Measurements from ENCODE around the gene CBX8.

CBX8 gene

DNA sequence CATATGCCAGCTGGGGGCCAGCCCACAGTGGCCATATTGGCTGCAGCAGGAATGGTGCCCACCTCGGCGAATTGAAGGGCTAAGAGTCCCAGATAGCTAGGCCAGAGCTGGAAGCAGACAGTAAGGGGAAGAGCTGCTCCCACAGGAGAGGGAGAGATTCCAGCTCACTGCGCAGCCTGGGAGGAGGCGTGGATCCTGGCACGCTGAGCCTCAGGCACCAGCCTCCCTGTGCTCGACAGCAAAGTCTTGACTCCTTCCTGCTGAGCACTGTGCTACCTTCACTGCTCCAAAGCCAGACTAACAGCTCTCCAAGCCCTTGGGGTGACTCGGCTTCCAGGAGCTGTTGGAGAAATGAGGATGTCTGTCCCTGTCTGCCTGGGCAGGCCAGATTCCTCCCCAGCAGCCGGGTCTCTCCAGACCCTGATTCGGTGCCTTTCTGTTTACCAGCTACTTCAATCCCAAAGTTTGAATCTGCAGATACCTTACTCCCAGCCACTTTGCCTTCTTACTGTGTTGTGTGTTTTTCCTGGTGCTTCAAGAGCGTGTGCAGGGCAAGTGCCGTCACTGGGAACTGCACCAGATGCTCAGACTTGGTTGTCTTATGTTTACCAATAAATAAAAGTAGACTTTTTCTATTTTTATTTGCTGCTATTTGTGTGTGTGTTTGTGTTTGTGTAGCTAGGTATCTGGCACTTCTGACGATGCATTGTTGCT is 9.8 kb downstream of the CBX8 start:
- H3K9ac ChIP-seq (ENCODE audit: low read depth, low read length): no peak overlapping the region
- H3K4me3 ChIP-seq (ENCODE audit: low read length): no peak overlapping the region
- 85% methylated on average over 10 of the region's 12 CpGs for WGBS
- peaks cover 52% of the 10 kb centered on the region for H3K27me3 ChIP-seq (ENCODE audit: insufficient read depth, low read length)
- H3K9me3 ChIP-seq (ENCODE audit: insufficient read depth, low read depth, low read length): no peaks in the 10 kb centered on the region
- H3K27ac ChIP-seq (ENCODE audit: low read depth, low read length): no peak overlapping the region
- peaks cover 37% of the 10 kb centered on the region for H3K36me3 ChIP-seq (ENCODE audit: insufficient read depth, low read length)
- peaks cover 17% of the 10 kb centered on the region for H3K4me1 ChIP-seq (ENCODE audit: insufficient read depth, low read length)

DNA sequence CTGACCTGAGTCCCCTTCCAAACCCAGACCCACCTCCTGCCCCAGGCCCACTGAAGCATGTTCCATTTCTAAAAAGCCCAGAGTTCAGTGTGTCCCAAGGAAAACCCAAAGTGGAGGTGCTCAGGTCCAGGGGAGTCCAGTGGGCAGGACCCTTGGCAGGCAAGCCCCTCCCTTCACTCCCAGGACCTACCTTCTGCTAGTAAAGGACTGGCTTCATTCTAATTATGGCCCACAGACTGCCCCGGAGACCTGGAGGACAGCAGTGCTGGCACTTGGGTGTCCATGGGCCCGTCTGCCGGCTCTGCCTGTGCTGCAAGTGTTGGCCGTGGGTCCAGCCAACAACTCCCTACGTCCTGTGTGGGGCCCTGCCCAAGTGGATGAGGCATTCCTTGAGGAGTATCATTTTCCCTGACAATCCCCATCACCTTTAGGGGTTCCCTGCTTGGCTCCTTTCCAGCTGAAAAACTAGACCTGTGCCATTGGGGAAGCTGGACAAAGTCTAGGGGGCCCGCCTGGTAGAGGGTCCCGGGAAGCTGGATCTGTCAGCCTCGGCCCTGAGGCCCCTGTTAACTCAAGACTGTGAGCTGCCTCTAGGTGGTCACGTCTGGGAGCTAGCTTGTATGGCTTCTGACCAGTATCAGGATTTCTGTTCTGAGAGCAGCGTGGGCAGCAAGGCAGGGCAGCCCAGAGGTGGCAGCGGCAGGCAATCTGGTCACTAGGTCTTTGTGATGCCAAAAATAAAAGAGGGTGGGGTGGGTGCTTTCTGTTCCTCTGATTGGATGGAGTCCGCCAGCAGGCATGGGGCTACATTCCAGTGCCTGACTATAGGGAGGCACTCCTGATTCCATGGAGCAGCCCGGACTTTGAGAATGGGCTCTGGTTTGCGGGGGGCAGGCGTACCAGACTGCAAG is 10.7 kb downstream of the CBX8 start:
- no peaks in the 10 kb centered on the region for H3K9me3 ChIP-seq (ENCODE audit: insufficient read depth, low read depth, low read length)
- H3K27me3 ChIP-seq (ENCODE audit: insufficient read depth, low read length): peaks cover 42% of the 10 kb centered on the region
- H3K4me1 ChIP-seq (ENCODE audit: insufficient read depth, low read length): peaks cover 15% of the 10 kb centered on the region
- H3K27ac ChIP-seq (ENCODE audit: low read depth, low read length): no peak overlapping the region
- peaks cover 46% of the 10 kb centered on the region for H3K36me3 ChIP-seq (ENCODE audit: insufficient read depth, low read length)
- WGBS: 91% methylated on average over 15 of the region's 15 CpGs
- H3K4me3 ChIP-seq (ENCODE audit: low read length): no peak overlapping the region
- H3K9ac ChIP-seq (ENCODE audit: low read depth, low read length): no peak overlapping the region

DNA sequence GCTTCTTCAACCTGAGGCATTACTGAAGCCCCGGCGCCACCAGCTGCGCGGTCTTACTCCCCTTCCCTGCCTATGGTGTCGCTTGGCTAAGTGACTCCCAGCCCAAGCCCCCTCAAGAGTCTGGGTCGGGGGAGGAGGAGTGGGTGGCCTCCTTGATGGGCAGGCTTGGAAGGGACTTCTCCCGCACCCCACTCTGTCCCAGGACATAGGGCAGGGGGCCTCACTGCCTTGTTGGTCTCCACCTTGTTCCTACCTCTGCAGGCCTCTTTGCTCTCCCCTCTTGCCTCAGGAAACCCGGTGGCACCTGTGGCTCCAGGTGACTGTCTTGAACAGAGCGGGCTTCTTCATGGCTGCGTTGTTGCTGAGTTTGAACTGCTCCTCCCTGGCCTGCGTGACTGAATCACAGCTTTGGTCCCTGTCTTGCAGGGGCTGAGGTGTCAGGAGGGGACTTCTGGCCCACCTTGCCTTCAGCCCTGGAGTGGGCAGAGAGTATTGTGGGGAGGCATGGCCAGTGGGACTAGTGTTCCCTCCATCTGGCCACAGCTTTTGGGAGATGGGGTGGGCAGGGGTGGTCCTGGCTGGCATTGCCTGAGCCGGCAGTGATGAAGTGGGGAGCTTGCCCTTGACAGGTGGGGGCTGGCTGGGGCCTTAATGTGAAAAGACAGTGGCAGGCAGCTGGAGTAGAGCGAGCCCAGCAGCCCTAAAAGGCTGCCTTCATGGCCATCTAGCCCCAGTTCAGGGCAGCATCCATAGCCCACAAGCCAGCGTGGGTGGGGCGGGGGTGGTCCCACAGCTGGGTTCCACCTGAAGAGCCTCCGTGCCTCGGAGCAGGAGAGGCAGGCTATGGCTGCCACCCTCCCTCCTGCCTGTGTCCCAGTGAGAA is 11.6 kb downstream of the CBX8 start:
- no peaks in the 10 kb centered on the region for H3K9me3 ChIP-seq (ENCODE audit: insufficient read depth, low read depth, low read length)
- H3K4me3 ChIP-seq (ENCODE audit: low read length): no peak overlapping the region
- 94% methylated on average over 17 of the region's 17 CpGs for WGBS
- H3K4me1 ChIP-seq (ENCODE audit: insufficient read depth, low read length): peaks cover 15% of the 10 kb centered on the region
- no peak overlapping the region for H3K27ac ChIP-seq (ENCODE audit: low read depth, low read length)
- H3K27me3 ChIP-seq (ENCODE audit: insufficient read depth, low read length): peaks cover 33% of the 10 kb centered on the region
- no peak overlapping the region for H3K9ac ChIP-seq (ENCODE audit: low read depth, low read length)
- peaks cover 55% of the 10 kb centered on the region for H3K36me3 ChIP-seq (ENCODE audit: insufficient read depth, low read length)

DNA sequence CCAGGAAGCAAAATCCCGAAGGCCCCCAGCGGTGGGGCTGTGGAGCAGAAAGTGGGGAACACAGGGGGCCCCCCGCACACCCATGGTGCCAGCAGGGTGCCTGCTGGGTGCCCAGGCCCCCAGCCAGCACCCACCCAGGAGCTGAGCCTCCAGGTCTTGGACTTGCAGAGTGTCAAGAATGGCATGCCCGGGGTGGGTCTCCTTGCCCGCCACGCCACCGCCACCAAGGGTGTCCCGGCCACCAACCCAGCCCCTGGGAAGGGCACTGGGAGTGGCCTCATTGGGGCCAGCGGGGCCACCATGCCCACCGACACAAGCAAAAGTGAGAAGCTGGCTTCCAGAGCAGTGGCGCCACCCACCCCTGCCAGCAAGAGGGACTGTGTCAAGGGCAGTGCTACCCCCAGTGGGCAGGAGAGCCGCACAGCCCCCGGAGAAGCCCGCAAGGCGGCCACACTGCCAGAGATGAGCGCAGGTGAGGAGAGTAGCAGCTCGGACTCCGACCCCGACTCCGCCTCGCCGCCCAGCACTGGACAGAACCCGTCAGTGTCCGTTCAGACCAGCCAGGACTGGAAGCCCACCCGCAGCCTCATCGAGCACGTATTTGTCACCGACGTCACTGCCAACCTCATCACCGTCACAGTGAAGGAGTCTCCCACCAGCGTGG is 12.4 kb downstream of the CBX8 start:
- Histone ChIP-seq H3K27me3 (ENCODE audit: insufficient read depth, low read length) (peaks cover 26% of the 10 kb centered on the region), H3K36me3 (ENCODE audit: insufficient read depth, low read length) (peaks cover 63% of the 10 kb centered on the region), H3K27ac (ENCODE audit: low read depth, low read length) (no peak overlapping the region), H3K4me1 (ENCODE audit: insufficient read depth, low read length) (peaks cover 17% of the 10 kb centered on the region), H3K9ac (ENCODE audit: low read depth, low read length) (no peak overlapping the region), H3K4me3 (ENCODE audit: low read length) (no peak overlapping the region), H3K9me3 (ENCODE audit: insufficient read depth, low read depth, low read length) (no peaks in the 10 kb centered on the region)
- WGBS: 96% methylated on average over 31 of the region's 31 CpGs

DNA sequence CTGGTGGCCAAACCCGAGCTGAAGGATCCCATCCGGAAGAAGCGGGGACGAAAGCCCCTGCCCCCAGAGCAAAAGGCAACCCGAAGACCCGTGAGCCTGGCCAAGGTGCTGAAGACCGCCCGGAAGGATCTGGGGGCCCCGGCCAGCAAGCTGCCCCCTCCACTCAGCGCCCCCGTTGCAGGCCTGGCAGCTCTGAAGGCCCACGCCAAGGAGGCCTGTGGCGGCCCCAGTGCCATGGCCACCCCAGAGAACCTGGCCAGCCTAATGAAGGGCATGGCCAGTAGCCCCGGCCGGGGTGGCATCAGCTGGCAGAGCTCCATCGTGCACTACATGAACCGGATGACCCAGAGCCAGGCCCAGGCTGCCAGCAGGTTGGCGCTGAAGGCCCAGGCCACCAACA is 13.0 kb downstream of the CBX8 start:
- Histone ChIP-seq H3K4me3 (ENCODE audit: low read length) (no peak overlapping the region), H3K36me3 (ENCODE audit: insufficient read depth, low read length) (peaks cover 66% of the 10 kb centered on the region), H3K9me3 (ENCODE audit: insufficient read depth, low read depth, low read length) (no peaks in the 10 kb centered on the region), H3K4me1 (ENCODE audit: insufficient read depth, low read length) (peaks cover 17% of the 10 kb centered on the region), H3K9ac (ENCODE audit: low read depth, low read length) (no peak overlapping the region), H3K27me3 (ENCODE audit: insufficient read depth, low read length) (peaks cover 20% of the 10 kb centered on the region), H3K27ac (ENCODE audit: low read depth, low read length) (no peak overlapping the region)
- 96% methylated on average over 18 of the region's 18 CpGs for WGBS

DNA sequence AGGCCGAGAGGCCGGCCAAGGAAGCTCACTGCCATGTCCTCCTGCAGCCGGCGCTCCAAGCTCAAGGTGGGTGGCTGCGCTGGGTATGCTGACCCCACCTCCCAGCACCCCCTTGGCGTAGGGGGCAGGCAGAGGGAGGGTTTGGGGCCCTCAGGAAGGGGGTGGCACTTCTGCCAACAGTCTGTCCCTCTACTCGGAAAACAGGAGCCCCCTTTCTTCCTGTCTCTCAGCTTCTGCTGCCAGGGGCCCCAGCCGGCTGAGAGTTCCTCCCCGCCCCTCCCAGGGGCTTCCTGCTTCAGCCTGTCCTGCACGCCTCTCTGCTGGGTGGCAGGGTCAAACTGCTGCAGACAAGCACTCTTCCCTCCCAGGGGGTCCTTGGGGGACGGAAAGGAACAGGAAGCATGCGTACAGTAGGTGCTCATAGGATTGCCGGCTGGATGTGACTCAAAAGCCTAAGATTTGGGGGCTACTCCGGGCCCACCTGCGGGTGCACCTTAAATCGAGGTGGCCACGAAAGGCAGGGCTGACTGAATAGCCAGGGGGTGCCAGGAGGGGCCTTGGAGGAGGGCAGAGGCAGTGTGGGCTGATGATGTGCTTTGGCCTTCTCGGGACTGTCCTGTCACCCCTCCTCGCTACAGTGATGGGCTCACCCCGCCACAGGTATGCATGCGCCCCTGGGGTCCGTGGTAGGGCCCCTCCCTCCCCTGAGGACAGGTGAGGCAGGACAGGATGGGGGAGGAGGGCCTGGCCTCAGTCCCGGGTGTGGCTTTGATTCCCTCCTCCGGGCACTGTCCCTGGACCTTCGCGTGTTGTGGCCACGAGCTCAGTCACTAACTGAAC is 14.9 kb downstream of the CBX8 start:
- no peak overlapping the region for H3K4me3 ChIP-seq (ENCODE audit: low read length)
- WGBS: 95% methylated on average over 27 of the region's 27 CpGs
- peaks cover 66% of the 10 kb centered on the region for H3K36me3 ChIP-seq (ENCODE audit: insufficient read depth, low read length)
- no peaks in the 10 kb centered on the region for H3K9me3 ChIP-seq (ENCODE audit: insufficient read depth, low read depth, low read length)
- peaks cover under 1% of the 10 kb centered on the region for H3K27me3 ChIP-seq (ENCODE audit: insufficient read depth, low read length)
- no peak overlapping the region for H3K27ac ChIP-seq (ENCODE audit: low read depth, low read length)
- no peak overlapping the region for H3K9ac ChIP-seq (ENCODE audit: low read depth, low read length)
- H3K4me1 ChIP-seq (ENCODE audit: insufficient read depth, low read length): peaks cover 6% of the 10 kb centered on the region

DNA sequence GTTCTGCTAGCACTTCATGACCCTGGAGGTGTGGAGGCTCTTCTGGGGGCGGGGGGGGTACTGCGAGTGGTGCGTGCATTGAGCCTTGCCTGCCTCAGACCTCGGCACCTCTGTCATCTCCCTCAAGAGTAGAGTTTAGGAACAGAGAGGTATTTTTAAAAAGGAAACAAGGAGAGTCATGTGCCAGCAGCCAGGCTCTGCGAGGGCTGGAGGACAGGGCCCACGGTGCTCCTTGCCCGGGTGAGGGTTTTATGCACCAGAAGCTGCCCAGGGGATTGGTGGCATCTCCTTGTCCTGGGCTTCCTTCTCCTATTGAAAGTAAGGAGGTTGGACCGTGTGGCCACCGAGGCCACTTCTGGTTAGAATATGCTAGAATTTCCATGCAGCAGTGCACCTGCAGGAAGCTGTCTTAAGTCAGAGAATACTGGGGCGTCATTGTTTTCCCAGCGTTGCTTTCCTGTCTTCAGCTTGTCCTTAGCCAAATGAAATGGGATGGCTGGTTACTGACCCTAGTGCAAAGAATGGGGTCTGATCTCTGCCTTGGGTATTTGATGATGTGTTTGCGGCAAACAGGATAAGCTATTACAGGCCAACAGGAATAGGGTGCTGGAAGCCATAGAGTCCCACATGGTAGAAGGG is 15.7 kb downstream of the CBX8 start:
- H3K27ac ChIP-seq (ENCODE audit: low read depth, low read length): no peak overlapping the region
- no peaks in the 10 kb centered on the region for H3K27me3 ChIP-seq (ENCODE audit: insufficient read depth, low read length)
- WGBS: 91% methylated on average over 12 of the region's 12 CpGs
- no peaks in the 10 kb centered on the region for H3K9me3 ChIP-seq (ENCODE audit: insufficient read depth, low read depth, low read length)
- peaks cover 66% of the 10 kb centered on the region for H3K36me3 ChIP-seq (ENCODE audit: insufficient read depth, low read length)
- H3K4me1 ChIP-seq (ENCODE audit: insufficient read depth, low read length): peaks cover 15% of the 10 kb centered on the region
- no peak overlapping the region for H3K4me3 ChIP-seq (ENCODE audit: low read length)
- no peak overlapping the region for H3K9ac ChIP-seq (ENCODE audit: low read depth, low read length)

DNA sequence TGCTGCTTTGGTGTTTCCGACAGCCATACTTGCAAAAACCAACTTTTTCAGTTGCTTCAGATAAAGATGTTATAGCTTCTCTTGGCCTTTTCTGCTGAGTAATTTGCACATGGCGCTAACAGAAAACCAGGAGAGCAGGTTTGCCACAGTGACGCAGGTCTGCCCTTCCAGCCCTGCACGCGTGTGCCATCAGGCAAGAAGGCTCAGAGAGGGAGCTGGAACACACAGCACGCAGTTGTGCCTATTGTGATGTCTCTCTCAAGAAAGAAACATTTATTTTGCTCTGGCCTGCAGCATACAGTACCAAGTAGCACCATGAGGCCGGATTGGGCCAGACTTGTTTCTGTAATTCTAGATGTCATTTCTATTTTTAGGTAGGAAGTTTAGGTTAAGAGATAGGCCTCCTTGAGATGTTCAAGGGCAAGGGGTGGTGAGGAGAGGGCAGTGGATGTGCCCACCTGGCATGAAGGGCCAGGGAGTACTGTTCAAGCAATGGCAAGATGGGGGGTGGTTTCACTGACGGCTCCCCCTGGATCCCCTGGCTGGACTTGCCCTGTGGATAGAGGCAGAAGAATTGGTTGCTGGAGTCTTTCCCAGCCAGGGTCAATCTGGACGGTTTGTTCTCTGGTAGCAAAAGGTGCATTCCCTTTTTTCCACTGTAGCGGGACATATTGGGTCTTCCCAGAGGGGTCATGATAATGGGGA is 17.1 kb downstream of the CBX8 start:
- Histone ChIP-seq H3K4me1 (ENCODE audit: insufficient read depth, low read length) (peaks cover 27% of the 10 kb centered on the region), H3K27me3 (ENCODE audit: insufficient read depth, low read length) (peaks cover 13% of the 10 kb centered on the region; the same call in 1 of the 2 replicates), H3K4me3 (ENCODE audit: low read length) (peak overlapping the region; percentile 86), H3K9me3 (ENCODE audit: insufficient read depth, low read depth, low read length) (no peaks in the 10 kb centered on the region), H3K27ac (ENCODE audit: low read depth, low read length) (no peak overlapping the region), H3K9ac (ENCODE audit: low read depth, low read length) (peak overlapping the region; percentile 90; the same call in 1 of the 2 replicates), H3K36me3 (ENCODE audit: insufficient read depth, low read length) (peaks cover 55% of the 10 kb centered on the region)
- 93% methylated on average over 10 of the region's 10 CpGs for WGBS

DNA sequence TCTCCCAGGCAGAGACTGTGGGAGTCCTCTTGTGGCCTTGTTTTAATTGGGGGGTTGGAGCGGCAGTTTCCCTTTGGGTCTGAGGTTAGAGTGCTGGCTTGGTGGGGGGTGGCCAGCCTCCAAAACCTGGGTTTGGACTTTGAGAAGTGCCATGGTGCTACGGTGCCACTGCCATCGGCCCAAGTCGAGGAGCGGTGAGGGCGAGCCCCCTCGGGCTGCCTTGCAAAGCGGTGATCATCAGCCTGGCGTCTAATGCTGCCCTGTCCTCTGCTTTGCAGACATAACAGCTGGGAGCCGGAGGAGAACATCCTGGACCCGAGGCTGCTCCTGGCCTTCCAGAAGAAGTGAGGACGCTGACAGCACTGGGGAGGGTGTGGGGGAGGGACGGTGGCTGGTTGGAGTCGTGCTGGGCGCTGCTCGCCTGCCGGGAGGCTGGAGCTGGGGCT is 17.8 kb downstream of the CBX8 start:
- Histone ChIP-seq H3K4me3 (ENCODE audit: low read length) (peak overlapping the region; percentile 86), H3K9ac (ENCODE audit: low read depth, low read length) (peak overlapping the region; percentile 90), H3K27ac (ENCODE audit: low read depth, low read length) (peak overlapping the region; percentile 95; the same call in 1 of the 2 replicates), H3K27me3 (ENCODE audit: insufficient read depth, low read length) (peaks cover 14% of the 10 kb centered on the region; the same call in 1 of the 2 replicates), H3K9me3 (ENCODE audit: insufficient read depth, low read depth, low read length) (no peaks in the 10 kb centered on the region), H3K36me3 (ENCODE audit: insufficient read depth, low read length) (peaks cover 49% of the 10 kb centered on the region), H3K4me1 (ENCODE audit: insufficient read depth, low read length) (peaks cover 31% of the 10 kb centered on the region)
- WGBS: 8% methylated on average over 17 of the region's 17 CpGs

All from HUES64 (cell line).